Activated B cell treated with CpG ODN at 0.5 μM for 24 hours (primary cell): ENCODE data around the gene PPARG. TPM values are rescaled to one million over a fixed set of nuclear protein-coding genes. Genes with fewer than 3 reads are reported as not detected.

Experiments
- ATAC-seq: fragments of 200-7000 bp; cut with Tn5 transposase; one replicate; pipeline ENCODE4 v1.10.0; 2021; ENCODE audit warnings: low read depth, mild to moderate bottlenecking, moderate library complexity
- CTCF ChIA-PET: fragments of 350-600 bp; sonication (Branson Sonifier 250); formaldehyde crosslinking; loops from one replicate; lab custom pipeline; 2021; ENCODE audit warnings: antibody characterized with exemption; lab: Charles Lee
- POLR2A ChIA-PET: fragments of 350-600 bp; sonication (Branson Sonifier 250); formaldehyde crosslinking; loops from one replicate; lab custom pipeline; 2021; ENCODE audit warnings: antibody characterized with exemption; lab: Charles Lee
- DNase-seq: peaks from one replicate; pipeline ENCODE4 v3.0.0; 2022
- H3K27ac Mint-ChIP-seq: one replicate; pipeline ENCODE4 v1.8.0; 2020; ENCODE audit warnings: mixed read lengths
- H3K27me3 Mint-ChIP-seq: one replicate; pipeline ENCODE4 v1.8.0; 2021; ENCODE audit warnings: mixed read lengths
- H3K36me3 Mint-ChIP-seq: one replicate; pipeline ENCODE4 v1.8.0; 2021; ENCODE audit warnings: low read depth, mixed read lengths
- H3K4me1 Mint-ChIP-seq: one replicate; pipeline ENCODE4 v1.8.0; 2021; ENCODE audit warnings: mixed read lengths
- H3K4me3 Mint-ChIP-seq: one replicate; pipeline ENCODE4 v1.8.0; 2020; ENCODE audit warnings: mild to moderate bottlenecking, mixed read lengths
- H3K9me3 Mint-ChIP-seq: one replicate; pipeline ENCODE4 v1.8.0; 2020; ENCODE audit warnings: mixed read lengths
- CTCF ChIP-seq: fragments of 200-600 bp; IDR thresholded peaks from one replicate; pipeline ENCODE4 v1.8.0; 2022; ENCODE audit warnings: antibody characterized with exemption, mild to moderate bottlenecking
- intact Hi-C: fragments of 100-400 bp; cut with micrococcal nuclease; formaldehyde crosslinking; loops from one replicate; pipeline ENCODE4 v1.15.1; 2024
- total RNA-seq: library from RNA; stranded (reverse); gene quantifications from 2 replicates; pipeline ENCODE4 v1.2.3, GENCODE V29; 2022

PPARG gene
- total RNA-seq, 1 donor from 2014 or later, result not detected

GRCh38 chr3:12369598-12369997 lies 80.7 kb downstream of the PPARG start:
- peaks cover 15% of the 10 kb centered on the region for H3K27me3 Mint-ChIP-seq

GRCh38 chr3:12370758-12371157 lies 81.9 kb downstream of the PPARG start:
- H3K27ac Mint-ChIP-seq, result no peak overlapping the region
- no peak for DNase-seq
- no peak for ATAC-seq
- H3K4me1 Mint-ChIP-seq, result no peaks in the 10 kb centered on the region
- no peak overlapping the region for H3K4me3 Mint-ChIP-seq
- H3K27me3 Mint-ChIP-seq, result peaks cover 12% of the 10 kb centered on the region
- ChIA-PET POLR2A (no interaction called here), CTCF (no interaction called here)
- H3K36me3 Mint-ChIP-seq, result no peaks in the 10 kb centered on the region
- intact Hi-C loops, result no loop called here
- TF ChIP-seq CTCF, result no peak
- peaks cover 4% of the 10 kb centered on the region for H3K9me3 Mint-ChIP-seq

More at GRCh38 chr3:12369598-12369997, 80.7 kb downstream of the PPARG start:
- no peaks in the 10 kb centered on the region for H3K36me3 Mint-ChIP-seq
- H3K27ac Mint-ChIP-seq, result no peak overlapping the region
- TF ChIP-seq CTCF, result no peak
- intact Hi-C loops, result no loop called here
- H3K4me1 Mint-ChIP-seq, result no peaks in the 10 kb centered on the region
- DNase-seq (no peak), ATAC-seq (no peak)
- no peak overlapping the region for H3K4me3 Mint-ChIP-seq
- ChIA-PET CTCF (no interaction called here), POLR2A (no interaction called here)
- H3K9me3 Mint-ChIP-seq, result peaks cover 4% of the 10 kb centered on the region

DNA sequence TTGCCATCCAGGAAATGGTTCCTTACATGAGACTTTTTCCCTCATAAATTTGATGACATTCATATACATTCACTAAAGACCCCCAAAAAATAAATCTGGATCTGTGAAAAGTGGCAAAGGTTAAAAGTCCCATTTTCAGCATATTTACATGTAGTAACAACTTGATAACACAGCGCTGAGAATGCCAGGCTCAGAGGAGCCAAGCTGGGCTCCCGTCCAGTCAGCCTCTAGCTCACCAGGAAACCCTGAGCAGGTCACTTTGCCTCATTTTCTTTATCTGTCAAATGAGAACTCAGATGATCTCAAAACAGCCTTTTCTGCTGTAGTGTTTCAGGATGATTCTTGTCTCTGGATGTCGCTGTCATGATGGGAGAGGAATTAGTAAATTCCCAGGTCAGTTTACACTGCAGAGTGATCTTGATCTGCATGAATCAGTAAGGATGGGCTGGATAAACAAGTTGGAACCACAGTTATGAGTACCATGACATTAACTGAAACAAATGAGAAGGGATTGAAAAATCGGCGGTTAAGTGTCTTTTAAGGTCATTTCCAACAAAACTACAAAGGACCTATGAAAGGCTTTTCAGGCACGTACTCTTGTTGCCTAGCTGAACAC lies 82.8 kb downstream of the PPARG start:
- TF ChIP-seq CTCF, result no peak
- peaks cover under 1% of the 10 kb centered on the region for H3K9me3 Mint-ChIP-seq
- peaks cover 12% of the 10 kb centered on the region for H3K27me3 Mint-ChIP-seq
- ATAC-seq (no peak), DNase-seq (no peak)
- intact Hi-C loops, result no loop called here
- H3K36me3 Mint-ChIP-seq, result no peaks in the 10 kb centered on the region
- H3K4me1 Mint-ChIP-seq, result no peaks in the 10 kb centered on the region
- no peak overlapping the region for H3K4me3 Mint-ChIP-seq
- ChIA-PET CTCF (no interaction called here), POLR2A (no interaction called here)
- no peak overlapping the region for H3K27ac Mint-ChIP-seq

DNA sequence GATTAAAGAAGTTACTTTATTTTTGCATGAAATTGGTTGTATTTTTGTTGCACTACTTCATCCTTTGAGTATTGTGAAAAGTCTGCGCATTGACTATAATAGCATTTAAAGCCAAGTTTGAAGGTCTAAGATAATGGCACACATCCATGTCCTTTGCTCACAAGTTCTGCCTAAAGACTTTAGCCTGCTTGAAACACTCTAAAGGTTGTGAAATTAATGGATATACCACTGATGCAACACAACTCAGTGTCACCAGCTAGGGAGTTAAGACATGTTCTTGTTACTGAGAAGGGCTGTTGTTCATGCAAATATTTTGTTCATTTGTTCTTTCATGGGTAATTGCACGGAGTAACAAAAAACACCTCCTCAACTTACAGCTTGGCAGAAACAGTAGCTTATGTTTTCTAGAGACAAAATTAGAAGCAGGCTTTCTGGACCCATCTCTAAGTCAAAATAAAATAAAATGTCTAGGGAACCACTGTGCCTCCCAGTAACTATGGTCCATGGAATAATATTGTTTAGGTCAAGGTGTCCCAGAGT lies 83.9 kb downstream of the PPARG start:
- ATAC-seq (no peak), DNase-seq (no peak)
- no peak for TF ChIP-seq CTCF
- Mint-ChIP-seq H3K4me3 (no peak overlapping the region), H3K27me3 (peaks cover 12% of the 10 kb centered on the region), H3K36me3 (no peaks in the 10 kb centered on the region), H3K4me1 (no peaks in the 10 kb centered on the region), H3K9me3 (no peaks in the 10 kb centered on the region), H3K27ac (no peak overlapping the region)
- ChIA-PET CTCF (no interaction called here), POLR2A (no interaction called here)
- intact Hi-C loops, result no loop called here

DNA sequence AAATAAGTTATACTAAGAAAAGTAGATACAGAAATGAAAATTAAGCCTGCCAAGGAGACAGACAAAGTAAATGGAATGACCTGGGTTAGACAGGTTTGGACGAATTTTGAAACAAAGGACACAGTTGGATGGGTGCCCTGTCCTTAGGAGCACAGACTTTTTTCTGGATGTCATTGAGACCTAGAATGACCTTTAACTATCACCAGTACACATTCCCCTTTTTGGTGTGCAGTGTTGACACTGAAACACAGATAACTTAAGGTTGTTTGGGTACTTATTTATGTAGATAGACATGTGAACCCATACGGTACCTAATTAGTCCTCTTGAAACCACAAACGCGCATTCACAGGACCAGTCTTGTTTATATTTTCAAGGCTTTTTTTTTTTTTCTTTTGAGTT lies 86.7 kb downstream of the PPARG start:
- intact Hi-C loops, result no loop called here
- Mint-ChIP-seq H3K27me3 (peaks cover 10% of the 10 kb centered on the region), H3K4me1 (peaks cover 9% of the 10 kb centered on the region), H3K9me3 (no peaks in the 10 kb centered on the region), H3K27ac (no peak overlapping the region), H3K4me3 (no peak overlapping the region), H3K36me3 (no peaks in the 10 kb centered on the region)
- POLR2A ChIA-PET, result no interaction called here
- CTCF ChIA-PET, result no interaction called here
- ATAC-seq (no peak), DNase-seq (no peak)
- no peak for TF ChIP-seq CTCF
